ENCODE data around the gene TRMO.

The TRMO gene

GRCh38 chr9:97860451-97861147 lies 61.7 kb downstream of the TRMO start:
- H3K4me1 ChIP-seq, result no peaks in the 10 kb centered on the region
- no peak overlapping the region for H3K4me2 ChIP-seq
- H3K4me3 ChIP-seq, result no peak overlapping the region
- H4K20me1 ChIP-seq, result no peaks in the 10 kb centered on the region
- no peak overlapping the region for H3K9ac ChIP-seq
- TF ChIP-seq Cebpa-rat (IDR thresholded peaks at IDR 0.05), result no peak
- no peaks in the 10 kb centered on the region for H3K36me3 ChIP-seq
- peaks cover 6 to 21% (median 12%) of the 10 kb centered on the region in 11 experiments; a peak in 21 of 22 replicates for H3K9me3 ChIP-seq (replicated peaks in 1 of 11)
- no peak overlapping the region for H3K27ac ChIP-seq
- H3K27me3 ChIP-seq, result peaks cover 41 to 53% (median 49%) of the 10 kb centered on the region in 11 experiments

- TF ChIP-seq Cebpa-rat (IDR thresholded peaks at IDR 0.05), result no peak
- Histone ChIP-seq H4K20me1 (no peaks in the 10 kb centered on the region), H3K4me2 (no peak overlapping the region), H3K4me3 (no peak overlapping the region), H3K27ac (no peak overlapping the region), H3K36me3 (no peaks in the 10 kb centered on the region), H3K9me3 (replicated peaks in 1 of 11) (peaks cover 14 to 27% (median 18%) of the 10 kb centered on the region in 11 experiments), H3K27me3 (peaks cover 54 to 66% (median 62%) of the 10 kb centered on the region in 11 experiments), H3K4me1 (no peaks in the 10 kb centered on the region), H3K9ac (no peak overlapping the region)
Observed at GRCh38 chr9:97859346-97859745, 63.0 kb downstream of the TRMO start.

DNA sequence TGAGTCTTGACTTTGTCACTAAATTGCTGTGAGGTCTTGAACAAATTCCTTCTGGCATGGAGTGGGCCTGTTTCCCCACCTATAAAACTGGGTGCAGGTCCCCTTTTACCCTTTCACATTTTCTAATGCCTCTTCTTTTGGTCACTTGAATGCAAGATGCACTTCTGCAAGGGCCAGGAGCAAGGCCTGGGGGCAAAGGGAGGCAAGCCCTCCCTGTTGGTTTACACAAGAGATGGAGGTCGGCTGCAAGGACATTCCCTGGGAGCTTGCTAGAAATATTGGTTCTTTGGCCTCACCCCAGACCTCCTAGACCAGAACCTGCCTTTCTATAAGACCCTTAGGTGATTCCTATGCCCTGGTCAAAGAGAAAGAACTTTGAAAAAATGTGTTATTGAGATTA lies 63.5 kb downstream of the TRMO start:
- H3K27me3 ChIP-seq, result peaks cover 59 to 71% (median 67%) of the 10 kb centered on the region in 11 experiments
- no peak for TF ChIP-seq Cebpa-rat (IDR thresholded peaks at IDR 0.05)
- no peak overlapping the region for H3K4me3 ChIP-seq
- no peak overlapping the region for H3K27ac ChIP-seq
- no peaks in the 10 kb centered on the region; a peak in 1 of 22 replicates for H3K36me3 ChIP-seq
- H3K9ac ChIP-seq, result no peak overlapping the region
- peaks cover 19 to 32% (median 23%) of the 10 kb centered on the region in 11 experiments for H3K9me3 ChIP-seq (replicated peaks in 1 of 11)
- no peaks in the 10 kb centered on the region for H4K20me1 ChIP-seq
- no peaks in the 10 kb centered on the region for H3K4me1 ChIP-seq
- H3K4me2 ChIP-seq, result no peak overlapping the region

GRCh38 chr9:97858393-97858713 lies 63.9 kb downstream of the TRMO start:
- no peak overlapping the region for H3K9ac ChIP-seq
- TF ChIP-seq Cebpa-rat (IDR thresholded peaks at IDR 0.05), result no peak
- H4K20me1 ChIP-seq, result no peaks in the 10 kb centered on the region
- no peaks in the 10 kb centered on the region; a peak in 2 of 22 replicates for H3K36me3 ChIP-seq
- no peak overlapping the region for H3K27ac ChIP-seq
- no peaks in the 10 kb centered on the region for H3K4me1 ChIP-seq
- H3K4me2 ChIP-seq, result no peak overlapping the region
- H3K27me3 ChIP-seq, result peaks cover 64 to 76% (median 72%) of the 10 kb centered on the region in 11 experiments
- H3K9me3 ChIP-seq (replicated peaks in 1 of 11), result peaks cover 24 to 37% (median 28%) of the 10 kb centered on the region in 11 experiments
- H3K4me3 ChIP-seq, result no peak overlapping the region

- H3K27me3 ChIP-seq, result peaks cover 69 to 81% (median 77%) of the 10 kb centered on the region in 11 experiments
- no peaks in the 10 kb centered on the region for H4K20me1 ChIP-seq
- H3K36me3 ChIP-seq, result no peaks in the 10 kb centered on the region; a peak in 2 of 22 replicates
- no peak overlapping the region for H3K4me3 ChIP-seq
- peaks cover 29 to 43% (median 34%) of the 10 kb centered on the region in 11 experiments for H3K9me3 ChIP-seq (replicated peaks in 1 of 11)
- H3K4me2 ChIP-seq, result no peak overlapping the region
- H3K4me1 ChIP-seq, result no peaks in the 10 kb centered on the region
- H3K27ac ChIP-seq, result no peak overlapping the region
- no peak for TF ChIP-seq Cebpa-rat (IDR thresholded peaks at IDR 0.05)
- no peak overlapping the region for H3K9ac ChIP-seq
Observed at GRCh38 chr9:97857606-97858392, 64.5 kb downstream of the TRMO start.

DNA sequence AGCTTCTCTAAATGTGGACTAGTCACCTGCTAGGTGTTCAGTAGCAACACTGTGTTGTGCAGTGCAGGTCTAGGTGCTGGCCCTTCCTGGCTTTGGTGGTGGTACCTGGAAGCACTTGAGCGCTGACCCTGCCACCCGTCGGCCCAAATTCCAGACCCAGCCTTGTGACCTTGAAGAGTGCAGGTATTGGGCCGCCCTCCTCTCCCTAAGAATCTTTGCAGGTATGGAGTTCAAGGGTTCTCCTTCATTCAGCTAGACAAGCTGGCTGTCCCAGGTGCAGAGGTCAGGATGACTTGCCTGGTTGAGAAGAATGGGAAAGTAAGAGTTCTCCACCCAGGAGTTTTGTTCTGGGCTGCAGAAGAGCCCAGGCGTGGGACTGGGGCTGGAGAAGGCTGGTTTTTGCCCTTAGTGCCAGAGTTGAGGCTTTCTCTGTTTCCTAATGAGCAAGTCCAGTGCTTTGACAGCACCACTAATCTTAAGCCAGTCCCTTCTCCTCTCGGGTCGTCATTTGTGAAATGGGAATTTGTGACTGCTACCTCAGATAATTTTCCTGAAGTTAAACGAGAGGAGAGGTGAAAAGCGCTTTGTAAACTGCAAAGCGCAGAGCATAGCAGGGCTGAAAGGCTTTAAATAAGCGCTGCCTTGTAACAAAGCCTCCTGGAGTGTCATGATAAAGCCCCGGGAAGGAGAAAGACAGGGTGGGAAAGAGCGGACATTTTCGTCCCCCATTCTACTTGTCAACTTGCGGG lies 65.3 kb downstream of the TRMO start:
- H3K4me2 ChIP-seq, result no peak overlapping the region
- H3K27ac ChIP-seq, result no peak overlapping the region
- peaks cover 77 to 89% (median 85%) of the 10 kb centered on the region in 11 experiments for H3K27me3 ChIP-seq
- no peak overlapping the region for H3K4me3 ChIP-seq
- H3K9me3 ChIP-seq (replicated peaks in 1 of 11), result peaks cover 37 to 50% (median 41%) of the 10 kb centered on the region in 11 experiments
- no peaks in the 10 kb centered on the region for H3K4me1 ChIP-seq
- no peak overlapping the region for H3K9ac ChIP-seq
- no peaks in the 10 kb centered on the region; a peak in 2 of 22 replicates for H3K36me3 ChIP-seq
- H4K20me1 ChIP-seq, result no peaks in the 10 kb centered on the region
- TF ChIP-seq Cebpa-rat (IDR thresholded peaks at IDR 0.05), result no peak

DNA sequence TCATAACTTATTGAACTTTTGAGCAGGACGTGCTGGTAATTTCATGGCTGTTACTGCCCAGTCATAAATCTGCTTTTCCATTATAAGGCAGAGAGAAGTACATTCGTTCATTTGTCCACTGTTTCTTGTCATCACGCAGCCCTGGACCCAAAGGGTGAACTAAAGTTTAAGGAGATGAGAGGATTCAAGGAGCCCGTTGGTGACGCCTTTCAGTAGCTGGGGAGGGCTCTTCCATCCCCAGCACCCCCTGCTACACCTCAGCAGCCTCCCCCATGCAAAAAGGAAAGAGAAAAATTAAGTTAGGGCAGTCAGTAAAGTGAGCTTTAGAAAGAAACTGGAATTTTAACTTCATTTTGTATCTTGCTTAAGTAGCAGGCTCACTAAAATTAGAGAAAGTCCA lies 66.4 kb downstream of the TRMO start:
- Histone ChIP-seq H3K4me3 (no peak overlapping the region), H4K20me1 (no peaks in the 10 kb centered on the region), H3K4me1 (no peaks in the 10 kb centered on the region), H3K9me3 (replicated peaks in 1 of 11) (peaks cover 40 to 56% (median 45%) of the 10 kb centered on the region in 11 experiments), H3K36me3 (no peaks in the 10 kb centered on the region; a peak in 2 of 22 replicates), H3K9ac (no peak overlapping the region), H3K4me2 (no peak overlapping the region), H3K27ac (no peak overlapping the region), H3K27me3 (peaks cover 87 to 100% (median 96%) of the 10 kb centered on the region in 11 experiments)
- TF ChIP-seq Cebpa-rat (IDR thresholded peaks at IDR 0.05), result no peak

DNA sequence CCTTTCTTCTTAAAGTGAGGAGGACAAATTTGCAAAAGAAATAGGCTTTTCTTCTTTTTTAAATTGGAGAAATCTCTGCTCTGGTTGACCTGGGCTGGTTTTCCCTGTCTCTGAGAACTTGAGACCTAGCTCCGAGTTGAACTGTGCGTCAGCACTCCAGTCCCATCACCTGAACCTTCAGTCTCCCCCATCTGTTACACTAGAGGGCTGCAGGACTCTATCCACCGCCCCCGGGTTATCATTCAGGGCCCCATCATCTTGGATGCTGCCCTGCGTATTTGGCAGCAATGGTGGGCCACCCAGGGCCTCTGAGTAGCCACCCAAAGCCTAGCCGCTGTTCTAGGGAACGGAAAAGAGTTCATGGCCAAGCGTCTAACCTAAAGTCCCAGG lies 66.8 kb downstream of the TRMO start:
- Histone ChIP-seq H3K36me3 (no peaks in the 10 kb centered on the region; a peak in 2 of 22 replicates), H3K9me3 (replicated peaks in 1 of 11) (peaks cover 40 to 56% (median 45%) of the 10 kb centered on the region in 11 experiments), H3K4me1 (no peaks in the 10 kb centered on the region), H3K27ac (no peak overlapping the region), H4K20me1 (no peaks in the 10 kb centered on the region), H3K4me3 (no peak overlapping the region), H3K9ac (no peak overlapping the region), H3K27me3 (peaks cover 91 to 100% (median 100%) of the 10 kb centered on the region in 11 experiments), H3K4me2 (no peak overlapping the region)
- no peak for TF ChIP-seq Cebpa-rat (IDR thresholded peaks at IDR 0.05)

All from BLaER1 treated with 17β-estradiol and CSF1 and Interleukin-3, amounts not matched to agents 10 nM and 100 nM (cell line).